Activated T-cell treated with anti-CD3 and anti-CD28 coated beads, Interleukin-2, amount 50 U/mL, for 48 hours (primary cell): ENCODE results near the gene DNM3.
A peak's percentile ranks its signal among the peaks of the same experiment; 100 is the strongest.
"Not testable (repeated sequence)": the region's sequence is repeated elsewhere in the genome, so short reads cannot be mapped to it uniquely, and the experiment has no call there.

Experiments
- DNase-seq, 2 experiments: peaks; one replicate each; pipeline ENCODE4 v3.0.0-alpha.2; 2020

DNM3 gene

DNA sequence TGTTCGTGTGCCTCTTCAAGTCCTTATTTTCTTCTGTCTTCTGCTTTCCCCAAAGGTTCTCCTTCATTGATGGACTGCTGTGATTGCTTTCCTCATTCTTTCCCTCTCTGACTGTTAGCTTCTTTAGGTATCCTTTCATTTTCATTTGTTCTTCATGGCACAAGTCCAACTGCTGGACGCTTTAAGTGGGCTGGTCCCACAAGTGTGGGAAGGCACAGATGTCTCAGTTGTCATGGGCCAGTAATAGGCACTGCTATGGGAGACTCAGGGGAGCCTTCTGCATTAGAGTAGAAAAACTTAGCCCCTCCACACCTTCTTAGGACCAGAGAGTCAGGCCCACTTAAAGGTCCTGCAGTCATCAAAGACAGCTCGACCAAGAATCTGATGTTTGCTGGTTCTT is 456.8 kb downstream of the DNM3 start:
- DNase-seq = no peak

GRCh38 chr1:172298911-172299310 is 457.6 kb downstream of the DNM3 start:
- DNase-seq = no peak

- DNase-seq = no peak
These were observed 458.2 kb downstream of the DNM3 start for GRCh38 chr1:172299515-172299914.

- DNase-seq = not testable (repeated sequence)
These were observed 466.2 kb downstream of the DNM3 start for GRCh38 chr1:172307508-172307907.

- DNase-seq = no peak
These were observed 466.8 kb downstream of the DNM3 start for GRCh38 chr1:172308142-172308541.

DNA sequence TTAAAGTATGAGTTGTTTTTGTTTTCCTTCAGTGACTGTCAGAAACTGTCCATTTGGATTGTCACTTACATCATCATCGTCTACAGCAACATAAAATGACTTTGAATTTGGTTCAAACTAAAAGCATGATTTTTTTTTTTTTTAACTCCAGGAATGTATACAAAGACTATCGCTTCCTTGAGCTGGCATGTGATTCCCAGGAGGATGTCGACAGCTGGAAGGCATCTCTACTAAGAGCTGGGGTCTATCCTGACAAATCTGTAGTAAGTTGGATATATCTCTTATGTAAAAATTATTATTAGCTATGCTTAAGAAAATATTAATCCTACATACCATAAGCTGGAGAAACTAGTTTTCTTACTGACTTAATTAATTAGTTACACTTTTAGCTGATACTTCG is 467.3 kb downstream of the DNM3 start:
- no peak for DNase-seq

- no peak for DNase-seq
These were observed 479.4 kb downstream of the DNM3 start for GRCh38 chr1:172320733-172321132.

DNA sequence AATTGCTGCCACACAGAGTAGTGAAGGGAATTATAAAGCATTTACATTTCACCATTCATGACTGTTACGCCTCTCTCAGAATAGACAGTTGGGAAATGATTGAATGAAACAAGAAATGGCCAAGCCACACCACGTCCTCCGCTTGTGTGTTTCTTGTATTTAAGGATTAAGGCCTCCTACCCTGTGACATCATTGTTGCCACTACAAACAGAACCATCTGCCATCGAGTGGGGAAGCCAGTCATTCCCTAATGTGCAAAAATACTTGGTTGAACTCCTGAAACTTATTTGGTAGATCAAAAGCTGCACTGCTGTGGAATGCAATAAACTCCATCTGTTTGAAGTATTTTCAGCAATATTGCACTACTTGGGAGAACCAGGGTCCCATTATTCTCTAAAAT is 480.2 kb downstream of the DNM3 start:
- DNase-seq = no peak

DNA sequence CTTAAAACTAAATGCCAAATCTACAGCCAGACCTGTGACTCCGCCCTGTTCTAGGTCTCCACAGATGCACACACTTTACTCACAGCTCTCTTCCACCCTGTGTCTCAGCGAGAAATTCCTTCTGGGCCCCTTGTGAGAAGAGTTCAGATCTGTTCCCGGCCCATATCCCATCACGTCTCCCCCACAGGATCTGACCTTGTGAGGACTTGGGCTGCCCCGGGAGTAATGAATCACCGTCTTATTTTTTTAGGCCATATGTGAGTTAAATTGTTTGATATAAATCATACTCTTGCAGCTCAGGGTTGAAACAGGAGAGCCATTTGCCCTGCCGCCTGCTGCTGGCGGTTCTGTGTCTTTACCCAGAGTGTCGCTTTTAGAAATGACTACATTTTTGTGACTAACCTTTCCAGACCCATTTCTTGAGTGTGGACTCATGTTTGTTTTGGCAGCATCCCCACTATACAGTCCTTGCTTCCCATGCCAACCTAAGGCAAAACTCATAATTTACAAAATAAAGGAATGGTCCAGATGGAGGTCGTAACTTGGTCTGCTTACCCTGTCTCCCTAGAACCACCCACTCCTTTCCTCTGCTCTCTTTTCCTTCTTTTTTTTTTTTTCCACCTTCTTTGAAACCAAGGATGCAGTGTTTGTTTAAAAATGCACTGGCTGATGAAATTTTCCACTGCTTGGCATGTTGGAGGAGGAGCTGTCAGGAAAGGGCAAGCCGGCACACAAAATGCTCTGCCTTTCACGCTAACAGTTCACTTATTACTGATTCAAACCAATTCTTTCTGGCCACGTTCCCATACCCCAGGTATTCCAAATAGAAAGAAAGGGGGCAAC is 481.1 kb downstream of the DNM3 start:
- no peak for DNase-seq

DNA sequence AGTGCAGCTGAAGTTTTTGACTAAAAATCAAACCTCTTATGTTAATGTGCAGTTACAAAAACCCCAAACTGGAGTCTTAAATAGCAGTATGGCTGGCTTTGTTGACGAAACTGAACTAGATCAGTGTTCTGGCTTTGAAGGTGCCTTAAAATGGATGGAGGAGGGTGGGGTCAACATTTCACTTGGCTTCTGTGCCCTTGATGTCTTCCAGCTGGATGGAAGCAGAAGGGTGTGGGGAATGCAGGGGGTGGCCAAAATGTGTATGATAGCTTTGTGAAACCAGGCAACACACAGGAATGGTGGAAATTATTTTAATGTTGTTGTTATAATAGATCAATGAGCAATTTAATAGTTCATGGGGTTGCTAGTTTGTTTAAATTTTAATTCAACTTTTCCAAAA is 482.4 kb downstream of the DNM3 start:
- DNase-seq = no peak

- no peak for DNase-seq
These were observed 482.8 kb downstream of the DNM3 start for GRCh38 chr1:172324086-172324485.

GRCh38 chr1:172324761-172325160 is 483.5 kb downstream of the DNM3 start:
- DNase-seq = no peak

GRCh38 chr1:172325531-172325930 is 484.2 kb downstream of the DNM3 start:
- no peak for DNase-seq

DNA sequence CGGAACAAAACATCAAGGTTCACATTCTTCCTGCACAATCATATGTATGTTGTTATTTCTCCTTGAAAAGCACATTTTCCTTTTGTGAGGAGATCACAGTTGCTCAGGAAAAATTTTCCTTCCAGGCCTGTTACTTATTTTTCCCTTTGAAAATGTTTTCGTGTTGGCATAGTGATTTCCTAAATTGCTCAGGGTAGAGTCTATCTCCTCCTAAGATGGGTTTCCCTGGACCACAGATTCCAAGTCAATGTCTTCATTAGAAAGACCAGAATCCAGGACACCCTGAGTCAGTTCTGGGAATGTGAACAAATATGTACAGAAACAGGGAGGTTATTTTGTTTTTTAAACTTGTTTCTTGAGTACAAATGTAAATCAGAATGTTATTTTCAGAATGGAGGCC is 484.8 kb downstream of the DNM3 start:
- no peak for DNase-seq

DNA sequence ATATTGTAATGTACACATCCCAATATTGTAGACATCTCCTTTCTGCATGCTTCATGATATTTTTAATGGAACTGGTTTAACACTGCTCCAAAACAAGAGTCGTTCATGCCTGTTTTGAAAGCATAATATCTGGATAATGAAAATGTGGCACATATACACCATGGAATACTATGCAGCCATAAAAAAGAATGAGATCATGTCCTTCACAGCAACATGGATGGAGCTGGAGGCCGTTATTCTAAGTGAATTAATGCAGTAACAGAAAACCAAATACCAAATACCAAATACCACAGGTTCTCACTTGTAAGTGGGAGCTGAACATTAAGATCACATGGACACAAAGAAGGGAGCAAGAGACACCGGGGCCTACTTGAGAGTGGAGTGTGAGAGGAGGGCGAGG is 487.0 kb downstream of the DNM3 start:
- DNase-seq = no peak

- no peak for DNase-seq
These were observed 490.9 kb downstream of the DNM3 start for GRCh38 chr1:172332230-172332629.

- no peak for DNase-seq
These were observed 494.1 kb downstream of the DNM3 start for GRCh38 chr1:172335377-172335776.

DNA sequence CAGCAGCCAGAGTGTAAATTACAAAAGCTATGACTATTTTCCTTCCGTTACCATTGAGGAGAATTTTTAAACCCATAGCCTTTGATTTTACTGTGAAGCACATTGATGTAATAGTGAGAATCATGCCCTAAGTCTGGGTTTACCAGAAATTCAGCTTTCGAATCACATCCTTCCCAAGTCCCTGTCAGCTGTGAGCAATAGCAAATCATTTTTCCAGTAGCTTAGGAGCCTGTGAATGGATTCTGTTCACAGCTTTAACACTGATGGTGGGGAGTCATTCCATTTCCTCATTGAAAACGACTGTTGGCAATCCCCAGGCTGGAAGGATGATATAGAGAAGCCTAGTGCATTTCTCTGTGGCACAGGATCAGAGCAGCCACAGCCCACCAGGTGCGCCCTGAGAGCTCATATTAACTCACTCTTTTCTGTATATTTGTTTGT is 497.0 kb downstream of the DNM3 start:
- DNase-seq = peak; percentile 64 to 68

GRCh38 chr1:172339842-172340241 is 498.5 kb downstream of the DNM3 start:
- no peak for DNase-seq

DNA sequence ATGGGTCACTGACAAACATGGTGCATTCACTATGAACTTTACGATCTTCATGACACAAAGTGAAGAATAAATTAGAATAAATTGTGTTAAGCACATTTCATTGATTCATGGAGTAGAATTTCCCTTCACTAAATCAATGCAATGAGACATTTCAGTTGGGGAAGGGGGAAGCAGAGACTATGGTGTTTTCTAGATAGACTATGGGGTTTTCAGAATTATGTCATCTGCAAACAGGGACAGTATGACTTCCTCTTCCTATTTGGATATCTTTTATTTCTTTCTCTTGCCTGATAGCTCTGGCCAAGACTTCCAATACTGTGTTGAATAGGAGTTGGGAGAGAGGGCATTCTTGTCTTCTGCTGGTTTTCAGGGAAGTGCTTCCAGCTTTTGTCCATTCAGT is 499.2 kb downstream of the DNM3 start:
- no peak for DNase-seq

- DNase-seq = no peak
These were observed 500.4 kb downstream of the DNM3 start for GRCh38 chr1:172341697-172342096.

GRCh38 chr1:172342584-172343239 is 501.4 kb downstream of the DNM3 start:
- DNase-seq = no peak

- no peak for DNase-seq
These were observed 502.2 kb downstream of the DNM3 start for GRCh38 chr1:172343240-172344160.
